Activated CD4-positive, alpha-beta T cell treated with anti-CD3 and anti-CD28 coated beads for 24 hours (primary cell): Measurements from ENCODE around the gene TAGLN.
"Not testable (repeated sequence)": the region's sequence is repeated elsewhere in the genome, so short reads cannot be mapped to it uniquely, and the experiment has no call there.

Experiments
- DNase-seq, 2 donors: peaks; one replicate each; pipeline ENCODE4 v3.0.0-alpha.2; 2020; ENCODE audit warnings: low read depth in 2 of 2

Gene TAGLN

GRCh38 chr11:117195761-117196160 lies 3.4 kb upstream of the TAGLN start:
- no peak for DNase-seq

GRCh38 chr11:117197006-117197405 lies 2.2 kb upstream of the TAGLN start:
- no peak for DNase-seq

GRCh38 chr11:117197516-117198456 lies 1.4 kb upstream of the TAGLN start:
- no peak for DNase-seq

- no peak for DNase-seq
Observed at GRCh38 chr11:117198613-117199012, 557 bp upstream of the TAGLN start.

GRCh38 chr11:117199916-117200812 lies 994 bp downstream of the TAGLN start:
- DNase-seq: no peak

- DNase-seq: no peak
Observed at GRCh38 chr11:117200813-117201657, 1.9 kb downstream of the TAGLN start.

- no peak for DNase-seq
Observed at GRCh38 chr11:117201658-117202305, 2.6 kb downstream of the TAGLN start.

GRCh38 chr11:117202386-117203068 lies 3.4 kb downstream of the TAGLN start:
- no peak for DNase-seq

- no peak for DNase-seq
Observed at GRCh38 chr11:117203069-117203407, 3.9 kb downstream of the TAGLN start.

- no peak for DNase-seq
Observed at GRCh38 chr11:117204283-117205080, 5.3 kb downstream of the TAGLN start.

GRCh38 chr11:117205211-117205818 lies 6.1 kb downstream of the TAGLN start:
- DNase-seq: no peak

GRCh38 chr11:117206111-117206510 lies 6.9 kb downstream of the TAGLN start:
- DNase-seq: not testable (repeated sequence)

GRCh38 chr11:117206859-117207258 lies 7.7 kb downstream of the TAGLN start:
- DNase-seq: not testable (repeated sequence)

- not testable (repeated sequence) for DNase-seq
Observed at GRCh38 chr11:117207481-117207880, 8.3 kb downstream of the TAGLN start.

GRCh38 chr11:117208710-117209109 lies 9.5 kb downstream of the TAGLN start:
- not testable (repeated sequence) for DNase-seq

- DNase-seq: not testable (repeated sequence)
Observed at GRCh38 chr11:117209351-117210125, 10.4 kb downstream of the TAGLN start.

GRCh38 chr11:117210620-117211019 lies 11.4 kb downstream of the TAGLN start:
- DNase-seq: no peak

- DNase-seq: no peak
Observed at GRCh38 chr11:117212697-117213355, 13.7 kb downstream of the TAGLN start.
